ENCODE data around the gene CASP9. TPM values are rescaled to one million over a fixed set of nuclear protein-coding genes. Genes with fewer than 3 reads are reported as not detected.
A peak's percentile ranks its signal among the peaks of the same experiment; 100 is the strongest.

Gene CASP9
- total RNA-seq, 2 experiments from 2014 or later, result 7.6 to 9.6 TPM

DNA sequence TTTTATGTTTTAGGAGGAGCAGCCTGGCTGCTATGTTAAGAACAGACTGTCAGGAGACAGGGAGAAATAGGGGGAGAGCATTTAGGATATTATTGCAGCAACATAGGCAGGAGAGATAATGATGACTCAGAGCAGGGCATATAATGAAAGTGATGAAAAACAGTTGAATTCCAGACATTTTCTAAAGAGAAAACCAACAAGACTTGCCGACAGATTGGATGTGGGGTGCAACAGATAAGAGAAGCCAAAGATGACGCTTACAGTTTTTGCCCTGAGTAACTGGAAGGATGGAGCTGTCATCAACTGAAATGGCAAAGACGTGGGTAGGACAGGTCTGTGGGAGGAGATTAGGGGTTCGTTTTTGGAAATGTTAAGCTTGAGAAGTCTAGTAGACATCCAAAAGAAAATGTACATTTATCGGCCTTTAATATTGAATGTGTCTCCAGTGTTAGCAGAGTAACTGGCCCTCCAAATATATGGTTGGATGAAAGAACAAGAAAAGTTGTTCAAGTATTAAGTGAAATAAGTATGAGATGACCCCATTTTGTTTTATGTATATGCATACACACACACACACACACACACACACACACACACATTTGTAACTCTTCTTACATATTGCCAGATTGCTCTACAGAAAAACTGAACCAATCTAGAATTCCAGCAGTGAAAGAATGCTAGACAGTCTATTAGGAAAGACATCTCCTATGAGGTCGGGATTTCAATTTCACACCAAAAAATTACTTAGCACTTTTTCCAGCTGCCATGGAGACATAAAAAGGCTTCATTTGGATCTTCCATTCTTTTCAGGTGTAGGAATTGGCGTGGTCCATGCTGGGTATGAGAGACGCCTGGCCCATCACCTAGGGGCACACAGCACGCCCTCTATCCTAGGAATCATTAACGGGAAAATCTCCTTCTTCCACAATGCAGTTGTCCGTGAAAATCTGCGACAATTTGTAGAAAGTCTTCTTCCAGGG lies 19.9 kb upstream of the CASP9 start:
- no peak overlapping the region for H3K4me3 Mint-ChIP-seq
- intact Hi-C loops (cut with DNase I, micrococcal nuclease), result no loop called here
- DNase-seq (no peak), ATAC-seq (no peak)
- no peaks in the 10 kb centered on the region for H3K9me3 Mint-ChIP-seq (ENCODE audit: low read depth)
- ChIA-PET CTCF (interaction anchor here (1.4 kb wide), 1 partner anchor 9 kb away, joined by 3 read pairs; no protein-coding TSS in a partner anchor), POLR2A (no interaction called here)
- no peaks in the 10 kb centered on the region for H3K27me3 Mint-ChIP-seq
- peak overlapping the region; percentile 12 for H3K27ac Mint-ChIP-seq
- no peaks in the 10 kb centered on the region for H3K4me1 Mint-ChIP-seq
- H3K36me3 Mint-ChIP-seq (ENCODE audit: low read depth), result peaks cover 32% of the 10 kb centered on the region

DNA sequence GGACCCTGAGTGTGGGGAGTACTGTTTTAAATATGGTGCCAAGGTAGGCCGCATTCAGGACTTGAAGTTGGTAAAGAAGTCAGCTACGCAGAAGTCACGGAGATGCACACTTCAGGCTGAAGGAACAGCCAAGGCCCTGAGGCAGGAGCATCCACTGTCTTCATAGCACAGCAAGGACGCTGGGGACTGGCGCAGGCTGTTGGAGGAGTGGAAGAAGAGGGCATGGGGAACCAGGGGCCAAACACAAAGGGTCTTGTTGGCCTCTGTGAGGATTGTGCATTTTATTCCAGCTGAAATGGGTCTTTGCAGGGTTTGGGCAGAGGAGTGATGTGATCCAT lies 19.2 kb upstream of the CASP9 start:
- ChIA-PET POLR2A (no interaction called here), CTCF (interaction anchor here (1.4 kb wide), 1 partner anchor 9 kb away, joined by 3 read pairs; no protein-coding TSS in a partner anchor)
- H3K36me3 Mint-ChIP-seq (ENCODE audit: low read depth), result peaks cover 34% of the 10 kb centered on the region
- H3K27ac Mint-ChIP-seq, result peak overlapping the region; percentile 12
- intact Hi-C loops (cut with DNase I, micrococcal nuclease), result no loop called here
- no peaks in the 10 kb centered on the region for H3K4me1 Mint-ChIP-seq
- DNase-seq (no peak), ATAC-seq (no peak)
- no peak overlapping the region for H3K4me3 Mint-ChIP-seq
- H3K27me3 Mint-ChIP-seq, result no peaks in the 10 kb centered on the region
- H3K9me3 Mint-ChIP-seq (ENCODE audit: low read depth), result no peaks in the 10 kb centered on the region

DNA sequence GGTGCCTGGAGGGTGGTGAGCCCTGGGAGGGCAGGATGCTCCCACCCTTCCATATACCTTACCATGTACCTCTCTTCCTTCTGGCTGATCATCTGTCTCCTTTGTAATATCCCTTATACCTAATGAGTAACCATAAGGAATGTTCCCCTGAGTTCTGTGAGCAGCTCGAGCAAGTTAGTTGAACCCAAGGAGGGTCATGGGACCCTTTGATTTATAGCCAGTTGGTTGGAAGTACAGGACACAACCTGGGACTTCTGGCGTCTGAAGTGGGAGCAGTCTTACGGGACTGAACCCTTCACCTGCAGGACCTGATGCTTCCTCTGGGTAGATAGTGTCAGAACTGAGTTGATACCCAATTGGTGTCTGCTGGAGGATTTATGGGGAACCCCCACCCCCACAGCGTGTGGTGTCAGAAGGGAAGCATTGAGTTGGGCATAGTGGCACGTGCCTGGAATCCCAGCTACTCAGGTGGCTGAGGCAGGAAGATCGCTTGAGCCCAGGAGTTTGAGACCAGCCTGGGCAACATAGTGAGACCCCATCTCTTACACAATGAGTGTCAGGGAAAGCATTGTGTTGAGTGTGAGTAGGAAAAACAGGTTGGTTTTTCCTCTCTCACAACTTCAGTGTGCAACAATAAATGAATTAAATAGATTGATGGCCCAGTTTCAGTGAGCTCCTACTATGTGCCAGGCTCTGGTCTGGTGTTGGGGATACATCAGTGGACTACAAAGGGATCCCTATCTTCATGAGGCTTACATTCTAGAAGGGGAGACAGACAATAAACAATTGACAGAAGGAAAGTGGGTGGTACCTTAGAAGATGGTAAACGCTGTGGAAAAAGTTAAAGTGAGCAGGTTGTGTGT lies 18.6 kb upstream of the CASP9 start:
- Mint-ChIP-seq H3K27ac (no peak overlapping the region), H3K9me3 (ENCODE audit: low read depth) (no peaks in the 10 kb centered on the region), H3K36me3 (ENCODE audit: low read depth) (peaks cover 30% of the 10 kb centered on the region), H3K4me3 (no peak overlapping the region), H3K27me3 (no peaks in the 10 kb centered on the region), H3K4me1 (no peaks in the 10 kb centered on the region)
- ChIA-PET CTCF (interaction anchor here (1.4 kb wide), 1 partner anchor 10 kb away, joined by 3 read pairs; no protein-coding TSS in a partner anchor), POLR2A (no interaction called here)
- intact Hi-C loops (cut with DNase I, micrococcal nuclease), result no loop called here
- DNase-seq (no peak), ATAC-seq (no peak)

DNA sequence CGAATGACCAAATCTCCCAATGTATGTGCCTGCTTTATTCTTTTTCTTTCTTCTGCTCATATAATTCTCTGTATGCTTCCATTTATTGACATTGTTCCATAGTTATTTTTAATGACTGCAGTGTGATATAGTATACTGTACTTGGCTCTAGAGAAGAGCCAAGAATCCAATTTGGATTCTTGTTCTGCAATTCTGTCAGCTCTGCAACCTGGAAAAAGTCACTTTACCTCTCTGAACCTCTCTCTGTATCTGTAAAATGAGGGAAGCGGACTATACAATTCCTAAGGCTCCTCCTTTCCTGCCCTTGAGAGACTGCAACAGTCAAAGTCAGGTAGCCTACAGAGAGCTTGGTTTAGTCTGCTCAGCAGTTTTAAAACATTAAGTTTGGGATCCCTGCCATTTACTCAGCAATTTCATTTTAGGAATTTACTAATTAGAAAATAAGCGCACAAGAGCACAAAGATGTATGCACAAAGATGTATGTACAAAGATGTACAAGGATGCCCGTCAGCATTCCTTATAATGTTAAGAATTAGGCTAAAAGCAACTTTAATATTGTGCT lies 17.3 kb upstream of the CASP9 start:
- H3K27me3 Mint-ChIP-seq, result no peaks in the 10 kb centered on the region
- H3K4me3 Mint-ChIP-seq, result no peak overlapping the region
- no peak overlapping the region for H3K27ac Mint-ChIP-seq
- no peaks in the 10 kb centered on the region for H3K4me1 Mint-ChIP-seq
- ATAC-seq (no peak), DNase-seq (no peak)
- ChIA-PET POLR2A (no interaction called here), CTCF (interaction anchor here (1.0 kb wide), 1 partner anchor 13 kb away, joined by 4 read pairs; no protein-coding TSS in a partner anchor)
- peaks cover 39% of the 10 kb centered on the region for H3K36me3 Mint-ChIP-seq (ENCODE audit: low read depth)
- intact Hi-C loops (cut with DNase I, micrococcal nuclease), result no loop called here
- H3K9me3 Mint-ChIP-seq (ENCODE audit: low read depth), result no peaks in the 10 kb centered on the region

DNA sequence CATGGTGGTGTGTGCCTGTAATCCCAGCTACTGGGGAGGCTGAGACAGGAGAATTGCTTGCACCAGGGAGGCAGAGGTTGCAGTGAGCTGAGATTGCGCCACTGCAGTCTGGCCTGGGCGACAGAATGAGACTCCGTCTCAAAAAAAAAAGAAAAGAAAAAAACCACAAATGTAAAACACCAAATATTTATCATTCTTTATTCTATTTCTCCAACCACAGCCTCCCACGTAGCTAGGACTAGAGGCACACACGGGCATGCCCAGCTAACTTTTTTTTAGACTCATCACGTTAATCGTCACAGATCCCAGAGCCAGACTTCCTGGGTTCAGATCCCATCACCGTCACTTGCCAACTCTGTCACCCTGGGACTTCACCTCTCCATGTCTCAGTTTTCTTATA lies 16.2 kb upstream of the CASP9 start:
- no peaks in the 10 kb centered on the region for H3K27me3 Mint-ChIP-seq
- POLR2A ChIA-PET, result no interaction called here
- no peak overlapping the region for H3K4me3 Mint-ChIP-seq
- no peak for ATAC-seq
- CTCF ChIA-PET, result interaction anchor here (1.0 kb wide), 1 partner anchor 12 kb away, joined by 4 read pairs; no protein-coding TSS in a partner anchor
- no peak for DNase-seq
- intact Hi-C loops (cut with DNase I, micrococcal nuclease), result no loop called here
- no peaks in the 10 kb centered on the region for H3K4me1 Mint-ChIP-seq
- no peak overlapping the region for H3K27ac Mint-ChIP-seq
- H3K9me3 Mint-ChIP-seq (ENCODE audit: low read depth), result no peaks in the 10 kb centered on the region
- H3K36me3 Mint-ChIP-seq (ENCODE audit: low read depth), result peaks cover 39% of the 10 kb centered on the region

DNA sequence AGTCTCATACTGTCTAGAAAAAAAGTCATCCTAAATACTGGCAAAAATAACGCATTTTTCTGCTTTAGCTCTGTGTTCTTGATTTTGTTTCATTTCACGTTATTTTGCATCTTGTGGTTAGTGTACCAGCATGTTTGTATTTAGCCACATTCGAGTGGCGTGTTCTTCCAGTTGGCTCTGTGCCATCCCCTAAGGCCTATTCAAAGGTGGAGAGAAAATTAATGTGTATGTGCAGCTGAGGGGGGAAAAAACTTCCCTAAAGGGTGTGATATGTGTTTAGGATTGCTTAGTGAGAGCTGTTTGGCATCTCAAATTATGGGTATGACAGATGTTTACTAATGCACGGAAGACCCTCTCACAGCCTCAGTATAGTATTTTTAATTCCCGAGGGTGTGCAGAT lies 14.8 kb upstream of the CASP9 start:
- POLR2A ChIA-PET, result no interaction called here
- Mint-ChIP-seq H3K4me1 (no peaks in the 10 kb centered on the region), H3K36me3 (ENCODE audit: low read depth) (peaks cover 40% of the 10 kb centered on the region), H3K27ac (peak overlapping the region; percentile 24), H3K9me3 (ENCODE audit: low read depth) (no peaks in the 10 kb centered on the region), H3K4me3 (no peak overlapping the region), H3K27me3 (no peaks in the 10 kb centered on the region)
- DNase-seq (no peak), ATAC-seq (no peak)
- CTCF ChIA-PET, result no interaction called here
- intact Hi-C loops (cut with DNase I, micrococcal nuclease), result no loop called here

DNA sequence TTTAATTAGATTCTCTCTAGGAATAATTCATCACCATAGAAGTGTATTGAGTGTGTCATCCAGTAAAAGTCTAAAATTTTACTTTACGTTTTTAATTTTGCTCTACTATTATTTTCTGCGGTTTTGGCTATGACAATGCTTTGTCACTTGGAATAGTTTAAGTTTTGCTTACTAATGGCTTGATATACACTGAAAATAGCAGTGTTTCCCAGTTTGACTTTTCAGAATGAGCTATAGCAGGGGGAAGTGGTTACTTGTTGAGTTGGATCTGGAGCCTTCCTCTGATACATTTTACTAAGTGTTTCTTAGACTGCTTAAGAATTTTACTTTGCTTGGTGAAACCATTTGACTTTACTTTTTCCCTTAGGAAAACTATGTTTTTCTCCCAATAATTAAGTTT lies 7.7 kb upstream of the CASP9 start:
- Mint-ChIP-seq H3K4me1 (peaks cover 36% of the 10 kb centered on the region), H3K4me3 (no peak overlapping the region), H3K27ac (no peak overlapping the region), H3K27me3 (no peaks in the 10 kb centered on the region), H3K36me3 (ENCODE audit: low read depth) (peaks cover 23% of the 10 kb centered on the region), H3K9me3 (ENCODE audit: low read depth) (no peaks in the 10 kb centered on the region)
- DNase-seq, result no peak
- ATAC-seq, result peak; percentile 37
- CTCF ChIA-PET, result no interaction called here
- intact Hi-C loops (cut with DNase I, micrococcal nuclease), result no loop called here
- POLR2A ChIA-PET, result no interaction called here

DNA sequence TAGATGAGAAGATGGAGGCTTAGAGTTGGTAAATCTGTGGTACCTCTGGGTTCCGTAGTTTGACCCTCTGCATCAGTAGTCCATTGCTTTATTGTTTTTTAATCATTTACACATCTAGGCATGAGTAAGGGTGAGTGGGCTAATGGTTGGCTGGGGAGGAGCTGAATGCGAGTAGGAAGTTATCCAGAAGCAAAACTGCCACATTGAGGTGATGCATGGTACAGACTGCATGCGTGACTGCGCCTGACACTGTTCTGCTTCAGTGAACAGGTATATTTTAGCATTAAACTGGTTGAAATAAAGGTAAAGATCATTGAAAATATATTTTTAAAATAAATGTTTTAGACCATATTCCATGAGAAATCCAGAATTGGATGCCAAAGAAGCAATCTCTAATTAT lies 7.0 kb upstream of the CASP9 start:
- no peak for DNase-seq
- H3K9me3 Mint-ChIP-seq (ENCODE audit: low read depth), result no peaks in the 10 kb centered on the region
- no peak for ATAC-seq
- no peaks in the 10 kb centered on the region for H3K27me3 Mint-ChIP-seq
- peaks cover 19% of the 10 kb centered on the region for H3K36me3 Mint-ChIP-seq (ENCODE audit: low read depth)
- CTCF ChIA-PET, result no interaction called here
- intact Hi-C loops (cut with DNase I, micrococcal nuclease), result no loop called here
- no peak overlapping the region for H3K4me3 Mint-ChIP-seq
- H3K27ac Mint-ChIP-seq, result no peak overlapping the region
- H3K4me1 Mint-ChIP-seq, result peaks cover 40% of the 10 kb centered on the region
- POLR2A ChIA-PET, result no interaction called here

DNA sequence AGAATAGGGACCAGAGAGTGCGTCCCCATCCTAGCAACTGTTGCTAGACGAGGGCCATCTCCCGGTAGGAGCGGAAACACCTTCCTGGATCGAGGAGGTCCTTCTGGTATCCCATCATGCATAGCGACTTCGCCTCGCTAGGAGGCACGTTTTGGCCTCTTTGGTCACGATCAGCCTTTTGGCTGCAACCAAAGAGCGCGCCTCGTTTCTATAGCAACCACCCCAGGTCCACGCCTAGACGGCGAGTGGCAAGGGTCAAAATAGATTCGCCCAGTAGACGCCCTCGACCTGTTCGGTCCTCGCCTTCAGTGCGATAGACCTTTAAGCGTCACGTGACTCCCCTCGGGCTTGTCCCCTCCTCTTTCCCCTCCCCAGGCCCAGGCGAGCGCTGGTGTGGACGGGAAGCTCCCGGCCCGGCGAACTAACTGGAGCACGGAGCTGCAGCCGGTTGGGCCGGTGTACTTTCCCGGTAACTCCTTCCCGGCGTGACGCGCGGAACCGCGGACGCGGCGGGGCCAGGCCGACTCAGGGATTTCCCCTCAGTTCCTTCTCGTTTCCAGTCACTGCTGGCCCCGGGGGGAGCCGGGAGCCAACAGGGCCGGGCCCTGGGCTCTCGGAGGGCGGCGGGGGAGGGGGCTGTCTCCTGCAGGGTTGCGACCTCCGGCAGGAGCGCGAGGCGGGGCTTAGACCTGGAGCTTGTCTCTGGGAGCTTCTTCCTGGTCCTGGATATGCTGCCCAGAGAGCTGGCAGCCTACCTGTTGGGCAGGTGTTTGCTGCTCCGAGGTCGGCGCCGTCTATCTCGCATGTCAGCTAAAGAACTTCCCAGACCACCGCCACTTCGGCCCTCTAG lies 2.7 kb upstream of the CASP9 start, which contains the start of gene DNAJC16:
Gene DNAJC16, plus strand, starts transcription at position 359 of the 850 bp plus-strand sequence. CDS start 2,258 bp downstream, outside the sequence.
- intact Hi-C loops (cut with DNase I, micrococcal nuclease), result loop anchor here (1.0 to 10.0 kb wide), 11 partner anchors 51 to 1911 kb away; partner anchors contain the start of genes DDI2 (in 2 of the 2), EFHD2 (in 1 of the 2), NECAP2 (in 1 of the 2) and RCC2 (in 1 of the 2)
- Mint-ChIP-seq H3K9me3 (ENCODE audit: low read depth) (no peaks in the 10 kb centered on the region), H3K36me3 (ENCODE audit: low read depth) (peaks cover 6% of the 10 kb centered on the region), H3K27me3 (no peaks in the 10 kb centered on the region), H3K27ac (peak within 1 kb of the TSS; percentile 88), H3K4me3 (peak within 1 kb of the TSS; percentile 84), H3K4me1 (peaks cover 53% of the 10 kb centered on the region)
- ATAC-seq (peak; percentile 57), DNase-seq (peak; percentile 98)
- ChIA-PET POLR2A (interaction anchor here (1.0 kb wide), 1 partner anchor 91 kb away, joined by 3 read pairs; no protein-coding TSS in a partner anchor), CTCF (interaction anchor here (1.0 to 1.2 kb wide), 2 partner anchors 27 to 62 kb away, joined by 3 read pairs; no protein-coding TSS in a partner anchor)

DNA sequence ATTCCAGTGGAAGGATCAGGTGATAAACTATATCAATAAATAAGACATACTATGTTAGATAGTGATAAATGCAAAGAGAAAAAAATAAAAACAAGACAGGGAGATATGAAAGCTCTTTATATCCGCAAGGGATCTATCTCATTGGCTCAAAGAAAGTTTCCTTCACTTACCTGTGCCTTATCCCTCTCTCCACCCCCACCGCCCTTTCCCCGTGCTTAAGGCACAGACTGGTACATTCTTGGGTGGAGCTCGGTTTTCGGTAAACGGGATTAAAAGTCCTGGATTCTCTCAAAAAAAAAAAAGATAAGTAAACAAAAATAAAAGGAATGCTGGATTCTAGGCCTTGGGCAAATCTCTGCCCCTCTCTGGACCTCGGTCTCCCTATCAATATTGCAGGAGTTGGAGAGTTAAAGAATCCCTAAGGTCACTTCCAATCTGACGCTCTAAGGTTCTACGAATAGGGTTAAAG lies 2.0 kb upstream of the CASP9 start:
- ChIA-PET CTCF (no interaction called here), POLR2A (interaction anchor here (1.0 kb wide), 1 partner anchor 92 kb away, joined by 3 read pairs; no protein-coding TSS in a partner anchor)
- DNase-seq (peak; percentile 42), ATAC-seq (no peak)
- Mint-ChIP-seq H3K36me3 (ENCODE audit: low read depth) (peaks cover 5% of the 10 kb centered on the region), H3K27me3 (no peaks in the 10 kb centered on the region), H3K4me1 (peaks cover 54% of the 10 kb centered on the region), H3K27ac (peak overlapping the region; percentile 88), H3K4me3 (peak overlapping the region; percentile 84), H3K9me3 (ENCODE audit: low read depth) (no peaks in the 10 kb centered on the region)
- intact Hi-C loops (cut with DNase I, micrococcal nuclease), result loop anchor here (1.0 to 10.0 kb wide), 11 partner anchors 51 to 1911 kb away; partner anchors contain the start of genes DDI2 (in 2 of the 2), EFHD2 (in 1 of the 2), NECAP2 (in 1 of the 2) and RCC2 (in 1 of the 2)
